GM12891 (cell line): ENCODE results near the gene BANF2.

ENCODE experiments used
- DNase-seq: peaks from one replicate; pipeline ENCODE4 v3.0.0; 2011; ENCODE audit warnings: low spot score; ENCODE audit not compliant: insufficient read length
- FAIRE-seq: peaks from 2 replicates; lab custom pipeline; 2011; peaks lifted over from hg19 to GRCh38; lab: Jason Lieb, UNC
- PAX5 ChIP-seq: IDR thresholded peaks from 2 replicates; pipeline ENCODE4 v1.6.1; 2011; ENCODE audit warnings: low read length, moderate library complexity, mild to moderate bottlenecking; ENCODE audit not compliant: insufficient read depth, severe bottlenecking
- POLR2A ChIP-seq: IDR thresholded peaks from 2 replicates; pipeline ENCODE4 v1.6.1; 2011; ENCODE audit warnings: low read depth, low read length, control low read depth
- POLR2AphosphoS5 ChIP-seq: IDR thresholded peaks from 2 replicates; pipeline ENCODE4 v1.6.1; 2011; ENCODE audit warnings: low read depth, low read length, control low read depth
- POU2F2 ChIP-seq: IDR thresholded peaks from 2 replicates; pipeline ENCODE4 v1.6.1; 2011; ENCODE audit warnings: low read depth, mild to moderate bottlenecking, control low read depth, low read length, moderate library complexity
- SPI1 ChIP-seq: IDR thresholded peaks from 2 replicates; pipeline ENCODE4 v1.6.1; 2011; ENCODE audit warnings: low read depth, low read length, control low read depth
- TAF1 ChIP-seq: IDR thresholded peaks from 2 replicates; pipeline ENCODE4 v1.6.1; 2011; ENCODE audit warnings: low read depth, low read length, control low read depth

BANF2 gene

GRCh38 chr20:17720755-17721154 is 21.0 kb downstream of the BANF2 start:
- no peak for TF ChIP-seq PAX5
- no peak for TF ChIP-seq POLR2A
- no peak for TF ChIP-seq POU2F2
- no peak for TF ChIP-seq SPI1
- no peak for TF ChIP-seq POLR2AphosphoS5
- no peak for TF ChIP-seq TAF1
- no peak for FAIRE-seq
- DNase-seq = no peak

GRCh38 chr20:17721802-17722486 is 22.2 kb downstream of the BANF2 start:
- DNase-seq = no peak
- FAIRE-seq = no peak

GRCh38 chr20:17722493-17723300 is 22.9 kb downstream of the BANF2 start:
- DNase-seq (no peak), FAIRE-seq (no peak)
- TF ChIP-seq SPI1 (no peak), POLR2AphosphoS5 (no peak), POU2F2 (no peak), TAF1 (no peak), PAX5 (no peak), POLR2A (no peak)

More at GRCh38 chr20:17721802-17722486, 22.2 kb downstream of the BANF2 start:
- TF ChIP-seq PAX5 = no peak

GRCh38 chr20:17723301-17723691 is 23.5 kb downstream of the BANF2 start:
- FAIRE-seq = no peak
- no peak for TF ChIP-seq POLR2A
- no peak for TF ChIP-seq POU2F2
- TF ChIP-seq POLR2AphosphoS5 = no peak
- TF ChIP-seq TAF1 = no peak
- no peak for TF ChIP-seq PAX5
- TF ChIP-seq SPI1 = no peak
- no peak for DNase-seq

GRCh38 chr20:17725094-17725835 is 25.5 kb downstream of the BANF2 start:
- TF ChIP-seq SPI1 (no peak), POU2F2 (no peak), TAF1 (no peak), POLR2A (no peak), POLR2AphosphoS5 (no peak), PAX5 (no peak)
- FAIRE-seq = no peak
- no peak for DNase-seq

GRCh38 chr20:17726902-17727301 is 27.1 kb downstream of the BANF2 start:
- DNase-seq = no peak
- TF ChIP-seq POLR2AphosphoS5 (no peak), PAX5 (no peak), POU2F2 (no peak), POLR2A (no peak), TAF1 (no peak), SPI1 (no peak)
- FAIRE-seq = no peak

- DNase-seq = no peak
- TF ChIP-seq TAF1 (no peak), POLR2AphosphoS5 (no peak), PAX5 (no peak), POU2F2 (no peak), POLR2A (no peak), SPI1 (no peak)
- no peak for FAIRE-seq
These were observed 27.6 kb downstream of the BANF2 start for GRCh38 chr20:17727351-17727750.

GRCh38 chr20:17728074-17728473 is 28.3 kb downstream of the BANF2 start:
- DNase-seq (no peak), FAIRE-seq (no peak)
- no peak for TF ChIP-seq POLR2AphosphoS5
- no peak for TF ChIP-seq SPI1
- TF ChIP-seq PAX5 = no peak
- no peak for TF ChIP-seq TAF1
- no peak for TF ChIP-seq POLR2A
- TF ChIP-seq POU2F2 = no peak

GRCh38 chr20:17730071-17730470 is 30.3 kb downstream of the BANF2 start:
- FAIRE-seq = no peak
- no peak for DNase-seq
- TF ChIP-seq TAF1 (no peak), SPI1 (no peak), PAX5 (no peak), POLR2A (no peak), POU2F2 (no peak), POLR2AphosphoS5 (no peak)
